ENCODE results near the gene PITX1. TPM values are rescaled to one million over a fixed set of nuclear protein-coding genes. Genes with fewer than 3 reads are reported as not detected.
"Not testable (repeated sequence)": the region's sequence is repeated elsewhere in the genome, so short reads cannot be mapped to it uniquely, and the experiment has no call there.

Gene PITX1
- total RNA-seq, 1 experiment from 2014 or later = 31.0 TPM

DNA sequence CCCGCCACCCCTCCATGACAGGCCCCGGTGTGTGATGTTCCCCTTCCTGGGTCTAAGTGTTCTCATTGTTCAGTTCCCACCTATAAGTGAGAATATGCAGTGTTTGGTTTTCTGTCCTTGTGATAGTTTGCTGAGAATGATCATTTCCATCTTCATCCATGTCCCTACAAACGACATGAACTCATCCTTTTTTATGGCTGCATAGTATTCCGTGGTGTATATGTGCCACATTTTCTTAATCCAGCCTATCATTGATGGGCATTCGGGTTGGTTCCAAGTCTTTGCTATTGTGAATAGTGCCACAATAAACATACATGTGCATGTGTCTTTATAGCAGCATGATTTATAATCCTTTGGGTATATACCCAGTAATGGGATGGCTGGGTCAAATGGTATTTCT, 36.0 kb downstream of the PITX1 start:
- H4K20me1 ChIP-seq (ENCODE audit: insufficient read depth); H3K9ac ChIP-seq (ENCODE audit: low read length); H3K79me2 ChIP-seq (ENCODE audit: insufficient read depth, low read length); DNase-seq (ENCODE audit: low read depth, low spot score); H3K4me3 ChIP-seq (replicated peaks in 1 of 2; ENCODE audit: low read depth in 1 of 2, low read length in 2 of 2); RAD21 ChIA-PET (ENCODE audit: low non-redundant PET in 1 of 2, low total read pairs in 2 of 2, uncharacterized antibody in 2 of 2, unreplicated experiment in 2 of 2); H2AFZ ChIP-seq (ENCODE audit: low read depth, low read length, poor library complexity, severe bottlenecking); POLR2A ChIA-PET; H3K4me2 ChIP-seq (ENCODE audit: low read length); H3K27ac ChIP-seq (ENCODE audit: low read depth, low read length); H3K9me3 ChIP-seq (ENCODE audit: control insufficient read depth in 1 of 2, insufficient read depth in 1 of 2, low read depth in 1 of 2, low read length in 2 of 2); CTCF ChIA-PET; H3K9me2 ChIP-seq (ENCODE audit: insufficient read depth); H3K27me3 ChIP-seq (ENCODE audit: insufficient read depth, low read length); H3K4me1 ChIP-seq (ENCODE audit: control insufficient read depth in 1 of 2, insufficient read depth in 2 of 2, low read length in 2 of 2); BruUV-seq (replicated peaks); intact Hi-C loops (cut with micrococcal nuclease); H3K36me3 ChIP-seq (ENCODE audit: control insufficient read depth in 1 of 2, insufficient read depth in 2 of 2, low read length in 2 of 2); ATAC-seq: not testable (repeated sequence)

DNA sequence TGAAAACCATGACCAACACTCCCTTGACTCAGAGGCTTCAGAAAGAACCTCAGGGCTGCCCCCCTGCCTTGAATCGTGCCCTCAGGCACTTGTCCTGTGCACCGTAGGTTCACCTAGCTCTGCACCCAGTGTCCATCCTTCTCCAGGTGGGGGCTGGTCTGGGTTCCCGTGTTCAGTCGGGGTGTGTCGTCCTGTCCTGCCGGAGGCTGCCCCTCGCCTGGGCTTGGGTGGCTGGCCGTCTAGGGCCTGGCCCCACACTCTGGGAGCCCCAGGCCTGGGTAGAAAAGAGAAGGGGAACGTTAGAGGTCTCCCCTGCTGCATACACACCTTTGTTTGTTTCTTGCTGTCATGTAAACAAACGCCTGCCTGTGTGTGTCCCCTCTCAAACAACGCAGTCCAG, 37.0 kb downstream of the PITX1 start:
- no TSS peak for BruUV-seq (replicated peaks)
- Histone ChIP-seq H3K27me3 (ENCODE audit: insufficient read depth, low read length) (no peaks in the 10 kb centered on the region), H3K79me2 (ENCODE audit: insufficient read depth, low read length) (no peaks in the 10 kb centered on the region), H3K9me3 (ENCODE audit: control insufficient read depth in 1 of 2, insufficient read depth in 1 of 2, low read depth in 1 of 2, low read length in 2 of 2) (no peaks in the 10 kb centered on the region), H3K4me1 (ENCODE audit: control insufficient read depth in 1 of 2, insufficient read depth in 2 of 2, low read length in 2 of 2) (no peaks in the 10 kb centered on the region), H3K9ac (ENCODE audit: low read length) (no peak overlapping the region), H3K4me2 (ENCODE audit: low read length) (no peak overlapping the region), H3K36me3 (ENCODE audit: control insufficient read depth in 1 of 2, insufficient read depth in 2 of 2, low read length in 2 of 2) (no peaks in the 10 kb centered on the region), H2AFZ (ENCODE audit: low read depth, low read length, poor library complexity, severe bottlenecking) (no peak overlapping the region), H3K4me3 (replicated peaks in 1 of 2; ENCODE audit: low read depth in 1 of 2, low read length in 2 of 2) (no peak overlapping the region), H3K9me2 (ENCODE audit: insufficient read depth) (no peaks in the 10 kb centered on the region), H4K20me1 (ENCODE audit: insufficient read depth) (no peaks in the 10 kb centered on the region), H3K27ac (ENCODE audit: low read depth, low read length) (no peak overlapping the region)
- DNase-seq (ENCODE audit: low read depth, low spot score) (no peak), ATAC-seq (no peak)
- RAD21 ChIA-PET (ENCODE audit: low non-redundant PET in 1 of 2, low total read pairs in 2 of 2, uncharacterized antibody in 2 of 2, unreplicated experiment in 2 of 2) = no interaction called here
- POLR2A ChIA-PET = no interaction called here
- CTCF ChIA-PET = no interaction called here
- intact Hi-C loops (cut with micrococcal nuclease) = no loop called here
- TF ChIP-seq ZNF274 (IDR thresholded peaks at IDR 0.05; ENCODE audit: low read depth, low read length) (no peak), SP1 (IDR thresholded peaks at IDR 0.05; ENCODE audit: low read depth) (no peak), CEBPB (IDR thresholded peaks at IDR 0.05; ENCODE audit: low read depth) (no peak)
- TF ChIP-seq, protein P1, sequence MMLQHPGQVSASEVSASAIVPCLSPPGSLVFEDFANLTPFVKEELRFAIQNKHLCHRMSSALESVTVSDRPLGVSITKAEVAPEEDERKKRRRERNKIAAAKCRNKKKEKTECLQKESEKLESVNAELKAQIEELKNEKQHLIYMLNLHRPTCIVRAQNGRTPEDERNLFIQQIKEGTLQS (IDR thresholded peaks at IDR 0.05) = no peak
- TF ChIP-seq, protein P2, sequence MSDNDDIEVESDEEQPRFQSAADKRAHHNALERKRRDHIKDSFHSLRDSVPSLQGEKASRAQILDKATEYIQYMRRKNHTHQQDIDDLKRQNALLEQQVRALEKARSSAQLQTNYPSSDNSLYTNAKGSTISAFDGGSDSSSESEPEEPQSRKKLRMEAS (IDR thresholded peaks at IDR 0.05) = no peak
